Adrenal gland (tissue), 12 donors: Measurements from ENCODE around the gene MAGI1. TPM values are rescaled to one million over a fixed set of nuclear protein-coding genes. Genes with fewer than 3 reads are reported as not detected.

Experiments
- DNase-seq, 7 donors: peaks; one replicate each; pipeline ENCODE4 v3.0.0-alpha.2; 2019 to 2020
- H3K27ac ChIP-seq, 5 donors: fragments of 200-600 bp; sonication (generic) in 4 of 5; 1 replicate in 3 of 5; 2 replicates in 2 of 5; pipeline versions ENCODE4 v1.5.1 to v1.8.0; 2016 to 2020; ENCODE audit warnings: mild to moderate bottlenecking in 1 of 5
- H3K27me3 ChIP-seq: fragments of 200-600 bp; 2 replicates; pipeline ENCODE4 v1.8.0; 2021
- H3K36me3 ChIP-seq, 2 donors: fragments of 200-600 bp; replicated peaks in 1 of 2; 1 replicate in 1 of 2; 2 replicates in 1 of 2; pipeline versions ENCODE4 v1.5.1 to v1.8.0; 2018 to 2022
- H3K4me1 ChIP-seq, 2 donors: fragments of 200-600 bp; replicated peaks in 1 of 2; 1 replicate in 1 of 2; 2 replicates in 1 of 2; pipeline versions ENCODE4 v1.5.1 to v1.8.0; 2018 to 2021
- H3K4me3 ChIP-seq, 4 donors: fragments of 200-600 bp; sonication (generic) in 3 of 4; one replicate each; pipeline ENCODE4 v1.5.1; 2016 to 2018
- H3K9me3 ChIP-seq, 3 donors: fragments of 200-600 bp; sonication (generic) in 1 of 3; replicated peaks in 1 of 3; 1 replicate in 2 of 3; 2 replicates in 1 of 3; pipeline versions ENCODE4 v1.5.1 to v1.8.0; 2016 to 2021
- POLR2A ChIP-seq, 2 donors: fragments of 450-650 bp; IDR thresholded peaks; one replicate each; pipeline ENCODE4 v1.6.1; 2017; ENCODE audit warnings: antibody characterized with exemption in 2 of 2, mild to moderate bottlenecking in 2 of 2, moderate library complexity in 1 of 2
- WGBS, 4 donors: extraction: QIAGEN DNeasy Blood & Tissue Kit in 2 of 4; methylation state at CpG; one replicate each; pipeline versions ENCODE4 v1.1.5 to v1.1.7; 2013 to 2017; 5-methylcytosine and 5-hydroxymethylcytosine counted together
- intact Hi-C, 2 donors: fragments of 100-400 bp; cut with DNase I; formaldehyde crosslinking; loops; one replicate each; pipeline versions ENCODE4 v1.14.1 to v1.15.0; 2022 to 2023
- polyA plus RNA-seq, 3 donors: library from polyadenylated mRNA; stranded (reverse); fragments of 200-250 nt in 2 of 3; fragments of 350-450 nt in 1 of 3; fragmentation: Illumina TruSeq in 1 of 3; extraction: RNeasy Lipid Tissue Mini Kit (QIAGEN cat#74804) in 1 of 3; gene quantifications; one replicate each; pipeline ENCODE4 v1.2.3, GENCODE V29; 2013 to 2014
- total RNA-seq, 9 donors: library from RNA; depleted of rRNA in 4 of 9; stranded (reverse); fragments of >200 nt in 4 of 9; fragments of 120-200 nt in 1 of 9; fragmentation: NEBNext Ultra II Directional in 1 of 9; extraction: Animal tissue kit (Norgen Biotek cat#: 25700) in 1 of 9; gene quantifications; one replicate each; pipeline versions ENCODE4 v1.1.0 to v1.2.4, GENCODE V29; 2013 to 2023
- TF ChIP-seq, protein P1 (sequence below), 6 experiments: fragments of 450-650 bp in 4 of 6; fragments of 200-600 bp in 2 of 6; sonication (generic) in 1 of 6; IDR thresholded peaks; 1 replicate in 5 of 6; 2 replicates in 1 of 6; pipeline versions ENCODE4 v1.5.1 to v1.8.0; 2016 to 2021; ENCODE audit warnings: antibody characterized with exemption in 6 of 6, mild to moderate bottlenecking in 2 of 6, moderate library complexity in 1 of 6
- donor health status: healthy with polysubstance abuse.
- donor health status: Bipolar disorder and iron deficiency.
- donor health status: DM: yes; HTN: yes; CAD: no.
- donor health status: DM: no; HTN: no; CAD: no.
- donor health status: DM: no; HTN: no; CAD: no.
- donor health status: DM: yes; HTN: yes; CAD: no.

Gene MAGI1
- total and polyA plus RNA-seq, 12 donors: 4.8 to 31.6 (median 18.5) TPM

DNA sequence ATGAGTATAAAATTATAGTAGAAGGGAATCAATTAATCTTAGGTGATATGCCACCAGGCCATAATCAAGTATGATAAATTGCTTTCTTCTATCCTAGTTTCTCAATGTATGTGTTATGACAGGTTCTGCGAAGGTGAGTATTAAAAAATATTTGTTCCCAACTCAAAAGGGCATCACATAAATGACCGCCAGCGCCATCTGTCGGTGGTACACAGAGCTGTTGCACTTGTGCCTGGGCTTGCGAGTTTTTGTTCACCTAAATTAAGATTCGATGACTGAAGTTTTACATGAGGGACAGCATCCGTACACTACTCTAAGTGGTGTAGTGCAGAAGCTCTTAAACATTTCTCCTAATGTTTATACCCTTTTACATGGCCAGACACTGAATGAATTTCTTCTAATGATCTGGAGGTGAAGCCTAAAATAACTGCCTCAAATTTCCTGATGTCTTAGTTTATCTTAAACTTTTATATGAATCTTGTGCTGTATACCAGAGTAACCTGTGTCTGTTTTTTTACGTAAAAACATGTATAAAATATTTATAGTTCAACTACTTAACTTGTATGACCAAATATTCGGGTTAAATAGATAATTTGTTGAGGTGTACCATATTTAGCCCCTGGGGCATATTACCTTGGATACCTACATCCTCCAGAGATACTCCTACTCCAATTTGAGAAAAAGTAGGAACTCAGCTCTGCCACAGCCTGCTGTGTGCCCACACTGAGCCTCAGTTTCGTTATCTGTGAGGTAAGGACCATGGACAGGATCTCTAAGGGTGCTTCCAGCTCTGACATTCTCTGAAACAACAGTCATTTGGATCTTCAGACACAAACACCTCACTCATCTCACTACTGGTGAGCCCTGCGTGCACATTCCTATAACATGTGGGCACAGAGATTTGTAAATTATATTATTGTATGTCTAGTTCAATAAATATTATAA lies 365.6 kb downstream of the MAGI1 start:
- Histone ChIP-seq H3K4me1 (no peaks in the 10 kb centered on the region), H3K9me3 (no peaks in the 10 kb centered on the region), H3K4me3 (no peak overlapping the region), H3K27ac (no peak overlapping the region), H3K27me3 (no peaks in the 10 kb centered on the region), H3K36me3 (no peaks in the 10 kb centered on the region)
- intact Hi-C loops: loop anchor here (10.0 kb wide), 2 partner anchors 238 to 318 kb away; no protein-coding TSS in a partner anchor
- TF ChIP-seq POLR2A (IDR thresholded peaks at IDR 0.05): no peak
- TF ChIP-seq, protein P1, sequence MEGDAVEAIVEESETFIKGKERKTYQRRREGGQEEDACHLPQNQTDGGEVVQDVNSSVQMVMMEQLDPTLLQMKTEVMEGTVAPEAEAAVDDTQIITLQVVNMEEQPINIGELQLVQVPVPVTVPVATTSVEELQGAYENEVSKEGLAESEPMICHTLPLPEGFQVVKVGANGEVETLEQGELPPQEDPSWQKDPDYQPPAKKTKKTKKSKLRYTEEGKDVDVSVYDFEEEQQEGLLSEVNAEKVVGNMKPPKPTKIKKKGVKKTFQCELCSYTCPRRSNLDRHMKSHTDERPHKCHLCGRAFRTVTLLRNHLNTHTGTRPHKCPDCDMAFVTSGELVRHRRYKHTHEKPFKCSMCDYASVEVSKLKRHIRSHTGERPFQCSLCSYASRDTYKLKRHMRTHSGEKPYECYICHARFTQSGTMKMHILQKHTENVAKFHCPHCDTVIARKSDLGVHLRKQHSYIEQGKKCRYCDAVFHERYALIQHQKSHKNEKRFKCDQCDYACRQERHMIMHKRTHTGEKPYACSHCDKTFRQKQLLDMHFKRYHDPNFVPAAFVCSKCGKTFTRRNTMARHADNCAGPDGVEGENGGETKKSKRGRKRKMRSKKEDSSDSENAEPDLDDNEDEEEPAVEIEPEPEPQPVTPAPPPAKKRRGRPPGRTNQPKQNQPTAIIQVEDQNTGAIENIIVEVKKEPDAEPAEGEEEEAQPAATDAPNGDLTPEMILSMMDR (IDR thresholded peaks at IDR 0.05): peak; percentile 48 to 83 (median 69)
- peak; percentile 43 to 86 (median 69) for DNase-seq
- 44 to 49% (median 47%) methylated on average over 11 of the region's 11 CpGs for WGBS, 4 donors

DNA sequence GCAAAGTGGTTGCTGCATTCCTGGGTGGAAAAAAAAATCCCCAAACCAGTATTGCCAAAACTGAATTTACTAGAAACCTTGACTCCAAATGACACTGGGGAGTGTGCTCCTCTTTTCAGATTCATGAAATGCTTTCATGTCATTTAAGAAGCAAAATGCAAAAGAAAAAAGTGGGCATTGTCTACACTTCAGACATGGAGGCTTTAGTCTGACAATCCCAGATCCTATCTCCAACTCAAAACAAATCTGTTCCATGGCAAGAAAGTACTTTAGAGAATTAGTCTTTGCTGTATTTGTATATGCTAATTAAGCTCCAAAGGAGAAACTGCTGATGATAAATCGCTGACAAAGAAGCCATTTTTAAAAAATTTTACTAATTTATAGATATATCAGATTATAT lies 366.7 kb downstream of the MAGI1 start:
- Histone ChIP-seq H3K4me3 (no peak overlapping the region), H3K4me1 (no peaks in the 10 kb centered on the region), H3K9me3 (no peaks in the 10 kb centered on the region), H3K27me3 (no peaks in the 10 kb centered on the region), H3K27ac (no peak overlapping the region), H3K36me3 (no peaks in the 10 kb centered on the region)
- intact Hi-C loops: loop anchor here (10.0 kb wide), 2 partner anchors 237 to 317 kb away; no protein-coding TSS in a partner anchor
- no peak for DNase-seq
- TF ChIP-seq, protein P1 (IDR thresholded peaks at IDR 0.05): no peak
- TF ChIP-seq POLR2A (IDR thresholded peaks at IDR 0.05): no peak
- 67 to 84% (median 82%) methylated on average over 1 of the region's 1 CpG for WGBS, 4 donors

DNA sequence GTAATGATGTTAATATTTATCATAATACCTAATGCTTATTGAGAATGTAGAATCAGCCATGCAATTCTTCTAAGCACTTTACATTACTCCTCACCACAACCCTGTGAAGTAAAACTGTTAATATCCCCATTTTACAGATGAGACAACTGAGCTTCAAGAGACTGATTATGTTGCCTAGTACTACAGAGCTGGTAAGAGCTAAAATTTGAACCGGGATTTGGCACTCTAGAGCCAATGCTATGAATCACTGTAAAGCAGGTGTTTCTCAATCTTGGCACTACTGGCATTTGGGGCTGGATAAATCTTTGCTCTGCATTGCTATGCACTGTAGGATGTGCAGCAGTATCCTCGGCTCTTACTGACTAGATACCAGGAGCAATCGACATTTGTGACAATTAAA lies 367.7 kb downstream of the MAGI1 start:
- DNase-seq: peak in 4 of 7 donors; percentile 14 to 25 (median 22)
- 46 to 83% (median 71%) methylated on average over 3 of the region's 3 CpGs for WGBS, 4 donors

More for the DNA sequence above, 367.7 kb downstream of the MAGI1 start:
- H3K27me3 ChIP-seq: no peaks in the 10 kb centered on the region
- intact Hi-C loops: loop anchor here (10.0 kb wide), 2 partner anchors 236 to 316 kb away; no protein-coding TSS in a partner anchor
- H3K4me3 ChIP-seq: no peak overlapping the region
- H3K27ac ChIP-seq: no peak overlapping the region
- no peak for TF ChIP-seq POLR2A (IDR thresholded peaks at IDR 0.05)
- TF ChIP-seq, protein P1 (IDR thresholded peaks at IDR 0.05): no peak
- no peaks in the 10 kb centered on the region for H3K4me1 ChIP-seq
- H3K9me3 ChIP-seq: no peaks in the 10 kb centered on the region
- no peaks in the 10 kb centered on the region for H3K36me3 ChIP-seq
